HepG2 (cell line): ENCODE data around the gene MEMO1. TPM values are rescaled to one million over a fixed set of nuclear protein-coding genes. Genes with fewer than 3 reads are reported as not detected.

Experiments used
- EEA1 ChIP-seq: sonication (generic); formaldehyde crosslinking; IDR thresholded peaks from 2 replicates; pipeline ENCODE4 v1.5.1; 2020; ENCODE audit warnings: mild to moderate bottlenecking, missing genetic modification reagents, borderline replicate concordance
- FOXA1 ChIP-seq, 2 experiments: fragments of 450-650 bp in 1 of 2; sonication (generic) in 1 of 2; formaldehyde crosslinking in 1 of 2; IDR thresholded peaks; 2 replicates each; pipeline versions ENCODE4 v1.4.0 to v1.6.1; 2016 to 2020; ENCODE audit warnings: missing genetic modification reagents in 1 of 2
- FOXK1 ChIP-seq: sonication (generic); formaldehyde crosslinking; IDR thresholded peaks from 2 replicates; pipeline ENCODE4 v1.4.0; 2020; ENCODE audit warnings: low read depth, missing genetic modification reagents, borderline replicate concordance
- HIVEP1 ChIP-seq: sonication (generic); formaldehyde crosslinking; IDR thresholded peaks from 2 replicates; pipeline ENCODE4 v1.4.0; 2020; ENCODE audit warnings: mild to moderate bottlenecking, missing genetic modification reagents
- HNRNPL ChIP-seq: fragments of 200-400 bp; formaldehyde crosslinking; IDR thresholded peaks from 2 replicates; pipeline ENCODE4 v1.6.1; 2017; ENCODE audit warnings: mild to moderate bottlenecking, low read depth, low read length
- JARID2 ChIP-seq: sonication (generic); formaldehyde crosslinking; IDR thresholded peaks from 2 replicates; pipeline ENCODE4 v1.8.1; 2023; ENCODE audit warnings: missing genetic modification reagents, inconsistent platforms; ENCODE audit not compliant: insufficient replicate concordance
- KDM4B ChIP-seq: sonication (generic); formaldehyde crosslinking; IDR thresholded peaks from 2 replicates; pipeline ENCODE4 v1.4.0; 2020; ENCODE audit warnings: missing genetic modification reagents
- NBN ChIP-seq: fragments of 450-650 bp; conservative IDR thresholded peaks from 2 replicates; pipeline ENCODE4 v1.6.1; 2017
- NKX3-1 ChIP-seq: sonication (generic); formaldehyde crosslinking; IDR thresholded peaks from 2 replicates; pipeline ENCODE4 v1.5.0; 2020; ENCODE audit warnings: missing genetic modification reagents
- NR2F1 ChIP-seq, 2 experiments: fragments of 450-650 bp in 1 of 2; formaldehyde crosslinking in 1 of 2; IDR thresholded peaks; 2 replicates each; pipeline versions ENCODE4 v1.5.0 to v1.6.1; 2016 to 2020; ENCODE audit warnings: mild to moderate bottlenecking in 1 of 2, missing compliant biosample characterization in 1 of 2, missing genetic modification reagents in 1 of 2, moderate library complexity in 1 of 2
- PAXIP1 ChIP-seq: sonication (generic); formaldehyde crosslinking; conservative IDR thresholded peaks from 2 replicates; pipeline ENCODE4 v1.4.0; 2020; ENCODE audit warnings: mild to moderate bottlenecking, missing genetic modification reagents, moderate library complexity
- PCBP2 ChIP-seq: fragments of 200-400 bp; formaldehyde crosslinking; optimal IDR thresholded peaks from 2 replicates; pipeline ENCODE3; 2018; ENCODE audit warnings: low read length, low read depth; ENCODE audit not compliant: poor library complexity, severe bottlenecking
- RARA ChIP-seq: IDR thresholded peaks from 2 replicates; pipeline ENCODE4 v1.6.1; 2016; ENCODE audit warnings: missing genetic modification reagents, missing compliant biosample characterization
- SRF ChIP-seq: IDR thresholded peaks from 2 replicates; pipeline ENCODE4 v1.6.1; 2011; ENCODE audit warnings: mild to moderate bottlenecking, low read depth, low read length, moderate library complexity
- ZBTB2 ChIP-seq: sonication (generic); formaldehyde crosslinking; IDR thresholded peaks from 2 replicates; pipeline ENCODE4 v1.8.0; 2022; ENCODE audit warnings: low read depth, missing genetic modification reagents
- ZFP37 ChIP-seq: sonication (generic); formaldehyde crosslinking; IDR thresholded peaks from 2 replicates; pipeline ENCODE4 v1.4.0; 2020; ENCODE audit warnings: missing genetic modification reagents, borderline replicate concordance
- ZNF292 ChIP-seq: sonication (generic); formaldehyde crosslinking; IDR thresholded peaks from 2 replicates; pipeline ENCODE4 v1.8.1; 2022; ENCODE audit warnings: mild to moderate bottlenecking, low read depth, missing genetic modification reagents, borderline replicate concordance
- ZNF451 ChIP-seq: sonication (generic); formaldehyde crosslinking; IDR thresholded peaks from 2 replicates; pipeline ENCODE4 v1.5.0; 2020; ENCODE audit warnings: mild to moderate bottlenecking, missing genetic modification reagents
- ZNF567 ChIP-seq: sonication (generic); formaldehyde crosslinking; IDR thresholded peaks from 2 replicates; pipeline ENCODE4 v1.8.1; 2023; ENCODE audit warnings: mild to moderate bottlenecking, missing genetic modification reagents, borderline replicate concordance
- ZNF577 ChIP-seq: sonication (generic); formaldehyde crosslinking; IDR thresholded peaks from 2 replicates; pipeline ENCODE4 v1.4.0; 2020; ENCODE audit warnings: mild to moderate bottlenecking, low read depth, missing genetic modification reagents, borderline replicate concordance
- ZNF740 ChIP-seq: sonication (generic); formaldehyde crosslinking; IDR thresholded peaks from 2 replicates; pipeline ENCODE4 v1.4.0; 2020; ENCODE audit warnings: missing genetic modification reagents
- ZNF792 ChIP-seq: IDR thresholded peaks from 2 replicates; pipeline ENCODE4 v1.6.1; 2016
- ZUFSP ChIP-seq: sonication (generic); formaldehyde crosslinking; IDR thresholded peaks from 2 replicates; pipeline ENCODE4 v1.9.0; 2021; ENCODE audit warnings: missing genetic modification reagents, mild to moderate bottlenecking, borderline replicate concordance
- polyA plus RNA-seq, 8 experiments: library from polyadenylated mRNA; depleted of rRNA in 3 of 8; stranded (reverse) in 7 of 8; unstranded in 1 of 8; fragments of >200 nt; fragmentation: Illumina TruSeq in 4 of 8; extraction: Trizol in 4 of 8; gene quantifications; 2 replicates each; pipeline versions ENCODE4 v1.2.1 to v1.2.3, GENCODE V29; 2011 to 2016; ENCODE audit warnings: low read depth in 4 of 8, missing spikeins in 1 of 8, mixed read lengths in 1 of 8; ENCODE audit not compliant: insufficient read depth in 1 of 8
- total RNA-seq, 5 experiments: library from RNA; depleted of rRNA; stranded (reverse); fragments of >200 nt; fragmentation: Illumina TruSeq; extraction: Trizol; gene quantifications; 2 replicates each; pipeline ENCODE4 v1.2.3, GENCODE V29; 2016; ENCODE audit warnings: low read depth in 1 of 5

Gene MEMO1
- total and polyA plus RNA-seq, 2 of the 13 experiments (the other 11 are each of a cell fraction or from before 2014, with no cell fraction given): 69.8 to 81.6 TPM

GRCh38 chr2:32039447-32040219 lies 28.8 kb upstream of the MEMO1 start, which contains the start of gene DPY30 (continued):
- TF ChIP-seq ZNF740 (CRISPR knock-in tag): no peak
- no peak for TF ChIP-seq PCBP2
- TF ChIP-seq HNRNPL: no peak
- peak; percentile 91 for TF ChIP-seq ZNF567 (CRISPR knock-in tag)
- TF ChIP-seq HIVEP1 (CRISPR knock-in tag): no peak; the same call in 1 of the 2 replicates
- TF ChIP-seq NKX3-1 (CRISPR knock-in tag): peak; percentile 92
- no peak for TF ChIP-seq NR2F1 (CRISPR knock-in tag; IDR thresholded peaks at IDR 0.05)
- TF ChIP-seq NBN: no peak
- peak; percentile 45; the same call in 1 of the 2 replicates for TF ChIP-seq SRF
- no peak for TF ChIP-seq FOXA1 (IDR thresholded peaks at IDR 0.05)
- no peak for TF ChIP-seq FOXA1 (CRISPR knock-in tag; IDR thresholded peaks at IDR 0.05)
- TF ChIP-seq ZBTB2 (CRISPR knock-in tag): no peak
- TF ChIP-seq RARA: peak; percentile 19; the same call in 1 of the 2 replicates
- peak; percentile 96 for TF ChIP-seq ZNF792 (CRISPR knock-in tag)
- no peak for TF ChIP-seq EEA1 (CRISPR knock-in tag)
- TF ChIP-seq JARID2 (CRISPR knock-in tag): no peak
- TF ChIP-seq ZFP37 (CRISPR knock-in tag): peak; percentile 83
- peak; percentile 51; the same call in 1 of the 2 replicates for TF ChIP-seq PAXIP1
- peak; percentile 89 for TF ChIP-seq ZNF292 (CRISPR knock-in tag)
- TF ChIP-seq KDM4B (CRISPR knock-in tag): no peak; the same call in 1 of the 2 replicates
- no peak for TF ChIP-seq ZNF577 (CRISPR knock-in tag)
- peak; percentile 65 for TF ChIP-seq ZNF451
- peak; percentile 81; the same call in 1 of the 2 replicates for TF ChIP-seq FOXK1 (CRISPR knock-in tag)
- no peak for TF ChIP-seq ZUFSP (CRISPR knock-in tag)
